GM13976 (cell line): ENCODE data around the gene LUZP4.
"Not testable (repeated sequence)": the region's sequence is repeated elsewhere in the genome, so short reads cannot be mapped to it uniquely, and the experiment has no call there.

Source experiments
- DNase-seq: peaks from one replicate; pipeline ENCODE4 v3.0.0; 2012; ENCODE audit warnings: low spot score
- in situ Hi-C: fragments of 300-500 bp; cut with MboI; formaldehyde crosslinking; loops from one replicate; pipeline ENCODE4 v1.12.0; 2022; ENCODE audit warnings: low sequenced_read_pairs, mixed read lengths, inconsistent platforms; ENCODE audit not compliant: unreplicated experiment
- TF ChIP-seq, protein P1 (sequence below): IDR thresholded peaks from 2 replicates; pipeline ENCODE4 v1.5.1; 2012; ENCODE audit warnings: borderline replicate concordance, mild to moderate bottlenecking; ENCODE audit not compliant: insufficient read depth; ENCODE audit errors: extremely low read depth, missing control alignments, control extremely low read depth

The LUZP4 gene

GRCh38 chrX:115345615-115346014, 56.1 kb downstream of the LUZP4 start:
- TF ChIP-seq, protein P1, sequence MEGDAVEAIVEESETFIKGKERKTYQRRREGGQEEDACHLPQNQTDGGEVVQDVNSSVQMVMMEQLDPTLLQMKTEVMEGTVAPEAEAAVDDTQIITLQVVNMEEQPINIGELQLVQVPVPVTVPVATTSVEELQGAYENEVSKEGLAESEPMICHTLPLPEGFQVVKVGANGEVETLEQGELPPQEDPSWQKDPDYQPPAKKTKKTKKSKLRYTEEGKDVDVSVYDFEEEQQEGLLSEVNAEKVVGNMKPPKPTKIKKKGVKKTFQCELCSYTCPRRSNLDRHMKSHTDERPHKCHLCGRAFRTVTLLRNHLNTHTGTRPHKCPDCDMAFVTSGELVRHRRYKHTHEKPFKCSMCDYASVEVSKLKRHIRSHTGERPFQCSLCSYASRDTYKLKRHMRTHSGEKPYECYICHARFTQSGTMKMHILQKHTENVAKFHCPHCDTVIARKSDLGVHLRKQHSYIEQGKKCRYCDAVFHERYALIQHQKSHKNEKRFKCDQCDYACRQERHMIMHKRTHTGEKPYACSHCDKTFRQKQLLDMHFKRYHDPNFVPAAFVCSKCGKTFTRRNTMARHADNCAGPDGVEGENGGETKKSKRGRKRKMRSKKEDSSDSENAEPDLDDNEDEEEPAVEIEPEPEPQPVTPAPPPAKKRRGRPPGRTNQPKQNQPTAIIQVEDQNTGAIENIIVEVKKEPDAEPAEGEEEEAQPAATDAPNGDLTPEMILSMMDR, result no peak
- no peak for DNase-seq
- in situ Hi-C loops, result no loop called here

DNA sequence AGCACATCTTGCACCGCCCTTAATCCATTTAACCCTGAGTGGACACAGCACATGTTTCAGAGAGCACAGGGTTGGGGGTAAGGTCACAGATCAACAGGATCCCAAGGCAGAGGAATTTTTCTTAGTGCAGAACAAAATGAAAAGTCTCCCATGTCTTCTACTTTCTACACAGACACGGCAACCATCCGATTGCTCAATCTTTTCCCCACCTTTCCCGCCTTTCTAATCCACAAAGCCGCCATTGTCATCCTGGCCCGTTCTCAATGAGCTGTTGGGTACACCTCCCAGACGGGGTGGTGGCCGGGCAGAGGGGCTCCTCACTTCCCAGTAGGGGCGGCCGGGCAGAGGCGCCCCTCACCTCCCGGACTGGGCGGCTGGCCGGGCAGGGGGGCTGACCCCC, 57.2 kb downstream of the LUZP4 start:
- DNase-seq, in situ Hi-C loops: not testable (repeated sequence)

DNA sequence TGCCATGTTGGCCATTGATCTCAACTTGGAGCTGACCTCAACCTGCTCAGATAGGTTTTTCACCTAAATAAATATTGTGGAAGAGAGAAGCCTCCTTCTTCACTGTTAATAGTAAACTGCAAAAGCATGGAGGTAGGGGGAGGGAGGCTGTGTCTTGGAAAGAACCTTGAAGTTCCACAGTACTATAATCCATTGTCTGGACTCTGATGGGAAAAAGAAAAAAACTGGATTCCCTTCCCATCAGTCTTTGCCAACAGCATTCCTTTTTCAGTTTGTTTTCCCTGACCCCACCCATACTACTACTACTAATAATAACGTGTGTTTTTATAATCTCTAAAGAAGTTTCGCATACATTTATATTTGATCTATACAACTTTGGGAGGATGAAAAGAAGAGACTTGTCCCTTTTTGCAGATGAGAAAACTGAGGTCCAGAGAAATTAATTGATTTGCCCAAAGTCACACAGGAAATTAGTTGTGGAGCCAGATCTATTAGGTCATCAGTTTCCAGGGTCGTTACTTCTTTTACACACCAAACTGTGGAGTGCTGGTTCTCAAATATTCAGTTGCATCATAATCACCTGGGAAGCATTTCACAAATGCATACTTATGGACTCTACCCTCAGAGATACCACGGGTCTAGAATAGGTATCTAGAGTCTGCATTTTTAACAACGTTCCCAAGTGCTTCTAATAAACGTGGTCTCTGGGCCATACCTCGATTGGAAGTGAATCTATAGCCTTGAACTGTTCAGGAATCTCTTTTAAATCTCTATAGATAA, 59.1 kb downstream of the LUZP4 start:
- in situ Hi-C loops, result no loop called here
- TF ChIP-seq, protein P1, result no peak
- no peak for DNase-seq

DNA sequence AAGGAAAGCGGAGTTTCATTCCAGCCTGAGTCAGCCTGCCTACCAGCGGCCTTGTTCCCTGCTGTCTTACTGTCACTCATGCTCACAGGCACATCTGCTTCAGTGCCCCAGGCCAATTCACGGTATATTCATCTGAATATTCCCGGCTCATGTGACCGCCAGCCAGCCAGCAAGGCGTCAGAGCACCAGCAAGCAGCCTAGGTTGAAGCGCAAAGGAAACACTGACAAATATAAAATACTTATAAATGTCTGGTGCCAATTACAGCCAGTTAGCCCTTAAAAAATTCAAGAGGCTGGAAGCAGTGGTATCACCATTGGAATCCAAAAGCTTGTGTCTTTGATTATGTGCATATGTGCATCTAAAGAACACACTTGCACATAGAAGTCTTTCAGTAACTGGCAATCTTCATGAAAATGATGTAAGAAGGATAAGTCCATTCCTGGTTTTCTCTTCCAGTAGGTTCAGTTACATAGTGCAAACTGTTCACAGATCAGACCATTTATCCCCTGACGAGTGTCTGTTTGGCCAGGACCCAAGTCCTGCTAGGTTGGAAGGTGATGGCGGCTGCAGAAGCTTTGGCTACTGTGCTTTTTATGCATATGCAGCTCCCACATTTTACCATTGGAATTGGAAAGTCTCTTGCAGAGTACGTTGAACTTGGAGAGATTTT, 61.3 kb downstream of the LUZP4 start:
- DNase-seq, result no peak
- in situ Hi-C loops, result no loop called here
- TF ChIP-seq, protein P1, result no peak

DNA sequence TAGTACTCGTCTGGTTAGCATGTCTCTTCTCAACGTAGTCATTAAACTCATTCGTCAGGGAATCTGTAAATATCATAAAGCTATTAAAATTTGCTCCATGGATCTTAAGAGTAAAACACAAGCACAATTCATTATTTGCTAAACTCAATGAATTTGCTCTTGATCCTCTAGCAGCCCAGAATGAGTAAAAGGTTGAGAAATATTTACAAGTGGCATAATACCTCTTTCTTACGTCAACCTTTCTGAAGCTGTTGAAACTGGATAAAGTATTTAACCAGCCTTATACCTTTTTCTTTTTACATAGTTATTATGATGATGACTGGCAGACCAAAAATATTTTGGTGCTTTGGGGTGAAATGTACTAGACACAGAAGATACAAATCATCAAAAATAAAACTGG, 66.9 kb downstream of the LUZP4 start:
- DNase-seq, result no peak
- in situ Hi-C loops, result no loop called here
- TF ChIP-seq, protein P1, result no peak
